K562 (cell line): ENCODE measurements around the gene IL31RA. TPM values are rescaled to one million over a fixed set of nuclear protein-coding genes. Genes with fewer than 3 reads are reported as not detected.

Experiments
- ATAC-seq: fragments of 200-7000 bp; cut with Tn5 transposase; 3 replicates; pipeline ENCODE4 v1.9.1; 2020; ENCODE audit warnings: moderate library complexity
- BruUV-seq: library from RNA; stranded (reverse); fragments of 400-500 nt; replicated peaks from 2 replicates; lab custom pipeline; 2021; lab: Mats Ljungman, UMichigan
- CTCF ChIA-PET: fragments of 300-600 bp; formaldehyde crosslinking; extraction: SDS; loops from one replicate; lab custom pipeline; 2021; ENCODE audit warnings: low intra/inter-chr PET ratio; lab: Yijun Ruan, JAX
- POLR2A ChIA-PET: fragments of 300-600, 350-650 bp; sonication (Branson Sonifier 250); formaldehyde crosslinking; extraction: SDS; loops from one replicate; lab custom pipeline; 2021; ENCODE audit warnings: antibody characterized with exemption, inconsistent platforms; lab: Yijun Ruan, JAX
- DNase-seq, 4 experiments: peaks; one replicate each; pipeline versions ENCODE4 v3.0.0 to v3.0.0-alpha.2; 2011 to 2018; ENCODE audit warnings: low spot score in 3 of 4, mixed read lengths in 3 of 4; ENCODE audit errors: extremely low read depth in 1 of 4
- FAIRE-seq: peaks from 2 replicates; lab custom pipeline; 2011; peaks lifted over from hg19 to GRCh38; lab: Jason Lieb, UNC
- H2AFZ ChIP-seq: 2 replicates; pipeline ENCODE4 v1.6.0; 2011; ENCODE audit warnings: low read depth, low read length, control low read depth, inconsistent platforms
- H3K27ac ChIP-seq: fragments of 200-600 bp; 3 replicates; pipeline ENCODE4 v1.8.0; 2011; ENCODE audit warnings: low read depth, mild to moderate bottlenecking, control low read depth, inconsistent platforms, low read length, moderate library complexity, mixed read lengths; ENCODE audit errors: extremely low read depth
- H3K27me3 ChIP-seq, 2 experiments: fragments of 300-600 bp in 1 of 2; 2 replicates in 1 of 2; 3 replicates in 1 of 2; pipeline versions ENCODE4 v1.6.0 to v1.8.0; 2011; ENCODE audit warnings: inconsistent platforms in 2 of 2, low read length in 2 of 2, mild to moderate bottlenecking in 1 of 2, mixed read lengths in 1 of 2, moderate library complexity in 1 of 2; ENCODE audit not compliant: control insufficient read depth in 2 of 2, insufficient read depth in 2 of 2
- H3K36me3 ChIP-seq: fragments of 300-600 bp; 3 replicates; pipeline ENCODE4 v1.8.0; 2011; ENCODE audit warnings: mild to moderate bottlenecking, low read length, inconsistent platforms; ENCODE audit not compliant: control insufficient read depth, insufficient read depth
- H3K4me1 ChIP-seq, 2 experiments: fragments of 200-600 bp in 1 of 2; replicated peaks in 1 of 2; 2 replicates in 1 of 2; 3 replicates in 1 of 2; pipeline versions ENCODE4 v1.5.1 to v1.8.0; 2011; ENCODE audit warnings: inconsistent platforms in 2 of 2, low read length in 2 of 2, mild to moderate bottlenecking in 1 of 2, mixed read lengths in 1 of 2, moderate library complexity in 1 of 2; ENCODE audit not compliant: control insufficient read depth in 2 of 2, insufficient read depth in 2 of 2
- H3K4me2 ChIP-seq: 2 replicates; pipeline ENCODE4 v1.6.1; 2011; ENCODE audit warnings: low read length, control low read depth, inconsistent platforms, mixed read lengths; ENCODE audit not compliant: insufficient read depth
- H3K4me3 ChIP-seq: fragments of 200-600 bp; sonication (generic), shearing (Covaris generic); 2 replicates; pipeline ENCODE4 v1.5.1; 2016; ENCODE audit warnings: control low read depth, inconsistent platforms
- H3K79me2 ChIP-seq: fragments of 200-600 bp; 3 replicates; pipeline ENCODE4 v1.8.0; 2011; ENCODE audit warnings: low read length, inconsistent platforms; ENCODE audit not compliant: control insufficient read depth, insufficient read depth
- H3K9ac ChIP-seq, 2 experiments: 2 replicates each; pipeline versions ENCODE4 v1.6.0 to v1.6.1; 2011; ENCODE audit warnings: low read depth in 2 of 2, low read length in 2 of 2, control low read depth in 1 of 2, inconsistent platforms in 1 of 2, mild to moderate bottlenecking in 1 of 2, mixed read lengths in 1 of 2; ENCODE audit not compliant: insufficient read depth in 1 of 2
- H3K9me1 ChIP-seq: one replicate; pipeline ENCODE4 v1.6.0; 2011; ENCODE audit warnings: inconsistent platforms, mild to moderate bottlenecking, low read length, moderate library complexity; ENCODE audit not compliant: control insufficient read depth, insufficient read depth
- H3K9me3 ChIP-seq: replicated peaks from 2 replicates; pipeline ENCODE4 v1.5.1; 2011; ENCODE audit warnings: low read depth, low read length, inconsistent platforms; ENCODE audit not compliant: control insufficient read depth, insufficient read depth
- H4K20me1 ChIP-seq: replicated peaks from 2 replicates; pipeline ENCODE4 v1.6.1; 2011; ENCODE audit warnings: low read length, inconsistent platforms, mixed read lengths; ENCODE audit not compliant: control insufficient read depth, insufficient read depth
- BHLHE40 ChIP-seq: IDR thresholded peaks from 2 replicates; pipeline ENCODE4 v1.6.1; 2011; ENCODE audit warnings: low read length, improper control_type of control experiment
- CCNT2 ChIP-seq: IDR thresholded peaks from 2 replicates; pipeline ENCODE4 v1.6.1; 2011; ENCODE audit warnings: borderline replicate concordance, low read depth, mild to moderate bottlenecking, moderate library complexity, mixed read lengths, low read length; ENCODE audit not compliant: insufficient read length; ENCODE audit errors: extremely low read depth
- ESRRA ChIP-seq: fragments of 450-650 bp; IDR thresholded peaks from 2 replicates; pipeline ENCODE4 v1.6.1; 2014; ENCODE audit warnings: low read depth, mild to moderate bottlenecking, moderate library complexity, borderline replicate concordance
- GATA2 ChIP-seq: sonication (generic); formaldehyde crosslinking; IDR thresholded peaks from 2 replicates; pipeline ENCODE4 v1.4.0; 2020; ENCODE audit warnings: mild to moderate bottlenecking, missing genetic modification reagents
- HDAC6 ChIP-seq: IDR thresholded peaks from 2 replicates; pipeline ENCODE4 v1.6.1; 2012; ENCODE audit warnings: low read depth, mild to moderate bottlenecking, control low read depth, inconsistent platforms, low read length, moderate library complexity
- HDAC8 ChIP-seq: fragments of 450-650 bp; IDR thresholded peaks from 2 replicates; pipeline ENCODE4 v1.6.1; 2016; ENCODE audit warnings: mild to moderate bottlenecking, missing genetic modification characterization, moderate library complexity, missing compliant biosample characterization
- KLF16 ChIP-seq: IDR thresholded peaks from 2 replicates; pipeline ENCODE4 v1.6.1; 2016; ENCODE audit warnings: antibody characterized with exemption
- MCM7 ChIP-seq, 2 experiments: fragments of 450-650 bp; IDR thresholded peaks; 2 replicates each; pipeline ENCODE4 v1.6.1; 2016 to 2018
- NR4A1 ChIP-seq, 2 experiments: fragments of 250-450 bp in 1 of 2; fragments of 450-650 bp in 1 of 2; sonication (Bioruptor Pico) in 1 of 2; IDR thresholded peaks; 2 replicates each; pipeline versions ENCODE4 v1.4.0 to v1.6.1; 2016 to 2020; ENCODE audit warnings: mild to moderate bottlenecking in 2 of 2, missing compliant biosample characterization in 1 of 2, missing genetic modification characterization in 1 of 2, moderate library complexity in 1 of 2
- PHF8 ChIP-seq: fragments of 200-600 bp; sonication (generic); IDR thresholded peaks from 2 replicates; pipeline ENCODE4 v1.6.1; 2012; ENCODE audit warnings: mixed run types, mild to moderate bottlenecking, inconsistent platforms, low read length, moderate library complexity, borderline replicate concordance
- PYGO2 ChIP-seq: fragments of 450-650 bp; IDR thresholded peaks from 2 replicates; pipeline ENCODE4 v1.6.1; 2016; ENCODE audit warnings: mild to moderate bottlenecking, missing genetic modification characterization, moderate library complexity, missing compliant biosample characterization
- ZNF76 ChIP-seq: fragments of 250-450 bp; sonication (Bioruptor Pico); IDR thresholded peaks from 2 replicates; pipeline ENCODE4 v1.4.0; 2020; ENCODE audit warnings: mild to moderate bottlenecking, moderate library complexity, borderline replicate concordance
- WGBS: fragments of 100-300 bp; shearing (Covaris generic); methylation state at CpG from one replicate; pipeline ENCODE4 v1.1.6; 2016; ENCODE audit warnings: low coverage, mixed read lengths; ENCODE audit not compliant: insufficient coverage; ENCODE audit errors: missing lambda C conversion rate; 5-methylcytosine and 5-hydroxymethylcytosine counted together
- in situ Hi-C: fragments of 300-500 bp; cut with MboI; formaldehyde crosslinking; loops from 4 replicates; pipeline ENCODE4 v1.15.0; 2018; ENCODE audit warnings: inconsistent platforms, mixed read lengths
- intact Hi-C: fragments of 100-400 bp; cut with micrococcal nuclease; formaldehyde crosslinking; loops from 2 replicates; pipeline ENCODE4 v1.14.2; 2022
- polyA plus RNA-seq, 8 experiments: library from polyadenylated mRNA; depleted of rRNA in 4 of 8; stranded (reverse) in 5 of 8; unstranded in 3 of 8; fragments of >200 nt; fragmentation: Nextera tagmentation in 2 of 8; fragmentation: Illumina TruSeq in 1 of 8; extraction: Ambion mirVana in 2 of 8; extraction: Trizol in 1 of 8; gene quantifications; 2 replicates each; pipeline versions ENCODE4 v1.2.1 to v1.2.3, GENCODE V29; 2011 to 2014; ENCODE audit warnings: inconsistent platforms in 1 of 8, missing spikeins in 1 of 8
- total RNA-seq, 7 experiments: library from RNA; depleted of rRNA in 6 of 7; stranded (reverse); fragments of >200 nt in 6 of 7; fragmentation: Illumina TruSeq in 2 of 7; extraction: Trizol in 2 of 7; gene quantifications; 2 replicates each; pipeline versions ENCODE4 v1.2.1 to v1.2.3, GENCODE V29; 2011 to 2021; ENCODE audit warnings: low replicate concordance in 1 of 7
- TF ChIP-seq, protein P1 (sequence below), 2 experiments: fragments of 450-650 bp; conservative IDR thresholded peaks; 2 replicates each; pipeline ENCODE4 v1.6.1; 2017; ENCODE audit warnings: mild to moderate bottlenecking in 2 of 2, moderate library complexity in 2 of 2
- TF ChIP-seq, protein P2 (sequence below): fragments of 450-650 bp; IDR thresholded peaks from 2 replicates; pipeline ENCODE4 v1.6.1; 2017; ENCODE audit warnings: mild to moderate bottlenecking, moderate library complexity
- TF ChIP-seq, protein P3 (sequence below): fragments of 450-650 bp; IDR thresholded peaks from 2 replicates; pipeline ENCODE4 v1.6.1; 2017; ENCODE audit warnings: antibody characterized with exemption, mild to moderate bottlenecking

The IL31RA gene
- total and polyA plus RNA-seq, 9 of the 15 experiments (the other 6 are each of a cell fraction or from before 2014, with no cell fraction given): not detected

DNA sequence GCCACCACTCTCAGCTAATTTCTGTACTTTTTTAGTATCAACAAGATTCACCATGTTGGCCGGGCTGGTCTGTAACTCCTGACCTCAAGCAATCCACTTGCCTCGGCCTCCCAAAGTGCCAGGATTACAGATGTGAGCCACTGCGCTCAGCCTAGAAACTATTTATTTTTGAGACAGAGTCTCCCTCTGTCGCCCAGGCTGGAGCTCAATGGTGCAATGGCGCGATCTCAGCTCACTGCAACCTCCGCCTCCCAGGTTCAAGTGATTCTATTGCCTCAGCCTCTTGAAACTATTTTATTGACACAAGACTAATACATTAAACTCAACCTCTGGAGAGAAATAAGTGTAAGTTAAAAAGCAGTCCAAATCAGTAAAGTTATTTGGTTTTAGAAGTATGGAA lies 109.6 kb downstream of the IL31RA start:
- no peak for DNase-seq
- H3K27ac ChIP-seq: no peak overlapping the region
- no peaks in the 10 kb centered on the region for H4K20me1 ChIP-seq
- ATAC-seq: no peak
- H3K9me1 ChIP-seq: no peaks in the 10 kb centered on the region
- H3K36me3 ChIP-seq: peaks cover 24% of the 10 kb centered on the region
- FAIRE-seq: no peak
- no peaks in the 10 kb centered on the region for H3K79me2 ChIP-seq
- H3K4me3 ChIP-seq: no peak overlapping the region
- no TSS peak for BruUV-seq
- ChIA-PET POLR2A (interaction anchor here (1.0 kb wide), 1 partner anchor 9 kb away, joined by 3 read pairs; no protein-coding TSS in a partner anchor), CTCF (no interaction called here)
- no peak overlapping the region for H3K9ac ChIP-seq
- no peak overlapping the region for H3K4me2 ChIP-seq
- intact Hi-C loops: no loop called here
- 96% methylated on average over 7 of the region's 7 CpGs for WGBS
- H2AFZ ChIP-seq: no peak overlapping the region
- in situ Hi-C loops: no loop called here
- no peaks in the 10 kb centered on the region for H3K27me3 ChIP-seq
- no peaks in the 10 kb centered on the region for H3K4me1 ChIP-seq
- H3K9me3 ChIP-seq: no peaks in the 10 kb centered on the region
- TF ChIP-seq NR4A1 (CRISPR knock-in tag; IDR thresholded peaks at IDR 0.05): no peak
- TF ChIP-seq NR4A1 (tag; IDR thresholded peaks at IDR 0.05): no peak
- TF ChIP-seq BHLHE40: no peak
- TF ChIP-seq KLF16: no peak
- TF ChIP-seq, protein P1, sequence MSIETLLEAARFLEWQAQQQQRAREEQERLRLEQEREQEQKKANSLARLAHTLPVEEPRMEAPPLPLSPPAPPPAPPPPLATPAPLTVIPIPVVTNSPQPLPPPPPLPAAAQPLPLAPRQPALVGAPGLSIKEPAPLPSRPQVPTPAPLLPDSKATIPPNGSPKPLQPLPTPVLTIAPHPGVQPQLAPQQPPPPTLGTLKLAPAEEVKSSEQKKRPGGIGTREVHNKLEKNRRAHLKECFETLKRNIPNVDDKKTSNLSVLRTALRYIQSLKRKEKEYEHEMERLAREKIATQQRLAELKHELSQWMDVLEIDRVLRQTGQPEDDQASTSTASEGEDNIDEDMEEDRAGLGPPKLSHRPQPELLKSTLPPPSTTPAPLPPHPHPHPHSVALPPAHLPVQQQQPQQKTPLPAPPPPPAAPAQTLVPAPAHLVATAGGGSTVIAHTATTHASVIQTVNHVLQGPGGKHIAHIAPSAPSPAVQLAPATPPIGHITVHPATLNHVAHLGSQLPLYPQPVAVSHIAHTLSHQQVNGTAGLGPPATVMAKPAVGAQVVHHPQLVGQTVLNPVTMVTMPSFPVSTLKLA (conservative IDR thresholded peaks at IDR 0.05): no peak
- no peak for TF ChIP-seq GATA2 (CRISPR knock-in tag)
- TF ChIP-seq, protein P2, sequence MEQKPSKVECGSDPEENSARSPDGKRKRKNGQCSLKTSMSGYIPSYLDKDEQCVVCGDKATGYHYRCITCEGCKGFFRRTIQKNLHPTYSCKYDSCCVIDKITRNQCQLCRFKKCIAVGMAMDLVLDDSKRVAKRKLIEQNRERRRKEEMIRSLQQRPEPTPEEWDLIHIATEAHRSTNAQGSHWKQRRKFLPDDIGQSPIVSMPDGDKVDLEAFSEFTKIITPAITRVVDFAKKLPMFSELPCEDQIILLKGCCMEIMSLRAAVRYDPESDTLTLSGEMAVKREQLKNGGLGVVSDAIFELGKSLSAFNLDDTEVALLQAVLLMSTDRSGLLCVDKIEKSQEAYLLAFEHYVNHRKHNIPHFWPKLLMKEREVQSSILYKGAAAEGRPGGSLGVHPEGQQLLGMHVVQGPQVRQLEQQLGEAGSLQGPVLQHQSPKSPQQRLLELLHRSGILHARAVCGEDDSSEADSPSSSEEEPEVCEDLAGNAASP: no peak
- TF ChIP-seq ESRRA: no peak
- no peak for TF ChIP-seq MCM7 (IDR thresholded peaks at IDR 0.05)
- no peak for TF ChIP-seq HDAC8
- no peak for TF ChIP-seq ZNF76 (CRISPR knock-in tag)
- TF ChIP-seq, protein P3, sequence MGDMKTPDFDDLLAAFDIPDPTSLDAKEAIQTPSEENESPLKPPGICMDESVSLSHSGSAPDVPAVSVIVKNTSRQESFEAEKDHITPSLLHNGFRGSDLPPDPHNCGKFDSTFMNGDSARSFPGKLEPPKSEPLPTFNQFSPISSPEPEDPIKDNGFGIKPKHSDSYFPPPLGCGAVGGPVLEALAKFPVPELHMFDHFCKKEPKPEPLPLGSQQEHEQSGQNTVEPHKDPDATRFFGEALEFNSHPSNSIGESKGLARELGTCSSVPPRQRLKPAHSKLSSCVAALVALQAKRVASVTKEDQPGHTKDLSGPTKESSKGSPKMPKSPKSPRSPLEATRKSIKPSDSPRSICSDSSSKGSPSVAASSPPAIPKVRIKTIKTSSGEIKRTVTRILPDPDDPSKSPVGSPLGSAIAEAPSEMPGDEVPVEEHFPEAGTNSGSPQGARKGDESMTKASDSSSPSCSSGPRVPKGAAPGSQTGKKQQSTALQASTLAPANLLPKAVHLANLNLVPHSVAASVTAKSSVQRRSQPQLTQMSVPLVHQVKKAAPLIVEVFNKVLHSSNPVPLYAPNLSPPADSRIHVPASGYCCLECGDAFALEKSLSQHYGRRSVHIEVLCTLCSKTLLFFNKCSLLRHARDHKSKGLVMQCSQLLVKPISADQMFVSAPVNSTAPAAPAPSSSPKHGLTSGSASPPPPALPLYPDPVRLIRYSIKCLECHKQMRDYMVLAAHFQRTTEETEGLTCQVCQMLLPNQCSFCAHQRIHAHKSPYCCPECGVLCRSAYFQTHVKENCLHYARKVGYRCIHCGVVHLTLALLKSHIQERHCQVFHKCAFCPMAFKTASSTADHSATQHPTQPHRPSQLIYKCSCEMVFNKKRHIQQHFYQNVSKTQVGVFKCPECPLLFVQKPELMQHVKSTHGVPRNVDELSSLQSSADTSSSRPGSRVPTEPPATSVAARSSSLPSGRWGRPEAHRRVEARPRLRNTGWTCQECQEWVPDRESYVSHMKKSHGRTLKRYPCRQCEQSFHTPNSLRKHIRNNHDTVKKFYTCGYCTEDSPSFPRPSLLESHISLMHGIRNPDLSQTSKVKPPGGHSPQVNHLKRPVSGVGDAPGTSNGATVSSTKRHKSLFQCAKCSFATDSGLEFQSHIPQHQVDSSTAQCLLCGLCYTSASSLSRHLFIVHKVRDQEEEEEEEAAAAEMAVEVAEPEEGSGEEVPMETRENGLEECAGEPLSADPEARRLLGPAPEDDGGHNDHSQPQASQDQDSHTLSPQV: no peak
- no peak for TF ChIP-seq PHF8
- no peak for TF ChIP-seq CCNT2
- TF ChIP-seq HDAC6: no peak
- TF ChIP-seq PYGO2 (tag): no peak
